22Rv1 (cell line): ENCODE data around the gene FNDC8.

Experiments
- CTCF ChIP-seq: fragments of 450-650 bp; IDR thresholded peaks from 2 replicates; pipeline ENCODE4 v1.5.1; 2017; ENCODE audit warnings: mild to moderate bottlenecking
- ZFX ChIP-seq: fragments of 450-650 bp; IDR thresholded peaks from 2 replicates; pipeline ENCODE4 v1.6.1; 2017; ENCODE audit warnings: antibody characterized with exemption, borderline replicate concordance

GRCh38 chr17:35170968-35171771 is 49.8 kb downstream of the FNDC8 start:
- TF ChIP-seq CTCF = peak; percentile 21; the same call in 1 of the 2 replicates
- TF ChIP-seq ZFX = no peak
